CD4-positive, alpha-beta T cell treated with Interleukin-12 subunit alpha and Interleukin-12 subunit beta, for 1 hour (primary cell): ENCODE data around the gene ASTE1.
"Not testable (repeated sequence)": the region's sequence is repeated elsewhere in the genome, so short reads cannot be mapped to it uniquely, and the experiment has no call there.

ENCODE experiments used
- DNase-seq: peaks from one replicate; pipeline ENCODE4 v3.0.0-alpha.2; 2020

ASTE1 gene

GRCh38 chr3:131008326-131008725 lies 18.3 kb downstream of the ASTE1 start:
- DNase-seq: no peak

- DNase-seq: no peak
Observed at GRCh38 chr3:131007782-131008181, 18.8 kb downstream of the ASTE1 start.

GRCh38 chr3:131007256-131007655 lies 19.4 kb downstream of the ASTE1 start:
- DNase-seq: no peak

- no peak for DNase-seq
Observed at GRCh38 chr3:131004603-131005002, 22.0 kb downstream of the ASTE1 start.

- no peak for DNase-seq
Observed at GRCh38 chr3:131001071-131001470, 25.6 kb downstream of the ASTE1 start.

- DNase-seq: no peak
Observed at GRCh38 chr3:130997289-130997688, 29.3 kb downstream of the ASTE1 start.

- no peak for DNase-seq
Observed at GRCh38 chr3:130992344-130992743, 34.3 kb downstream of the ASTE1 start.

GRCh38 chr3:130991126-130991525 lies 35.5 kb downstream of the ASTE1 start:
- DNase-seq: no peak

- DNase-seq: no peak
Observed at GRCh38 chr3:130990282-130990681, 36.3 kb downstream of the ASTE1 start.

GRCh38 chr3:130981469-130981868 lies 45.2 kb downstream of the ASTE1 start:
- no peak for DNase-seq

- DNase-seq: no peak
Observed at GRCh38 chr3:130979117-130979516, 47.5 kb downstream of the ASTE1 start.

- DNase-seq: no peak
Observed at GRCh38 chr3:130976706-130977105, 49.9 kb downstream of the ASTE1 start.

- no peak for DNase-seq
Observed at GRCh38 chr3:130975251-130975650, 51.4 kb downstream of the ASTE1 start.

GRCh38 chr3:130974201-130974600 lies 52.4 kb downstream of the ASTE1 start:
- no peak for DNase-seq

GRCh38 chr3:130973406-130973805 lies 53.2 kb downstream of the ASTE1 start:
- no peak for DNase-seq

- not testable (repeated sequence) for DNase-seq
Observed at GRCh38 chr3:130972592-130972991, 54.0 kb downstream of the ASTE1 start.

- DNase-seq: no peak
Observed at GRCh38 chr3:130971208-130971607, 55.4 kb downstream of the ASTE1 start.

- DNase-seq: no peak
Observed at GRCh38 chr3:130969621-130970020, 57.0 kb downstream of the ASTE1 start.

GRCh38 chr3:130968221-130968620 lies 58.4 kb downstream of the ASTE1 start:
- DNase-seq: no peak

- DNase-seq: no peak
Observed at GRCh38 chr3:130967281-130967680, 59.3 kb downstream of the ASTE1 start.

- no peak for DNase-seq
Observed at GRCh38 chr3:130963878-130964277, 62.7 kb downstream of the ASTE1 start.
